ENCODE data around the gene CACNA1A. TPM values are rescaled to one million over a fixed set of nuclear protein-coding genes. Genes with fewer than 3 reads are reported as not detected.

CACNA1A gene
- total and polyA plus RNA-seq, 3 donors from 2014 or later, result 9.7 to 22.5 (median 21.8) TPM

GRCh38 chr19:13476071-13476470 lies 30.2 kb downstream of the CACNA1A start:
- H3K27ac ChIP-seq, result no peak overlapping the region
- intact Hi-C loops (cut with DNase I; ENCODE audit: low total_unique reads), result no loop called here
- H3K36me3 ChIP-seq (ENCODE audit: low read depth, missing control alignments), result no peaks in the 10 kb centered on the region
- TF ChIP-seq CTCF (IDR thresholded peaks at IDR 0.05), result no peak
- no peak for TF ChIP-seq POLR2A (IDR thresholded peaks at IDR 0.05)
- H3K4me3 ChIP-seq, result no peak overlapping the region
- no peaks in the 10 kb centered on the region for H3K9me3 ChIP-seq
- H3K4me1 ChIP-seq, result no peaks in the 10 kb centered on the region
- WGBS, 2 donors, result 67 to 81% methylated on average over 1 of the region's 1 CpG
- DNase-seq, result no peak
- no peaks in the 10 kb centered on the region for H3K27me3 ChIP-seq

GRCh38 chr19:13475044-13475443 lies 31.2 kb downstream of the CACNA1A start:
- no peaks in the 10 kb centered on the region for H3K9me3 ChIP-seq
- no peak for DNase-seq
- H3K27ac ChIP-seq, result no peak overlapping the region
- H3K4me1 ChIP-seq, result no peaks in the 10 kb centered on the region
- no peaks in the 10 kb centered on the region for H3K27me3 ChIP-seq
- no peaks in the 10 kb centered on the region for H3K36me3 ChIP-seq (ENCODE audit: low read depth, missing control alignments)
- TF ChIP-seq POLR2A (IDR thresholded peaks at IDR 0.05) (no peak), CTCF (IDR thresholded peaks at IDR 0.05) (no peak)
- intact Hi-C loops (cut with DNase I; ENCODE audit: low total_unique reads), result no loop called here
- no peak overlapping the region for H3K4me3 ChIP-seq

GRCh38 chr19:13466697-13467096 lies 39.6 kb downstream of the CACNA1A start:
- Histone ChIP-seq H3K9me3 (no peaks in the 10 kb centered on the region), H3K4me1 (no peaks in the 10 kb centered on the region), H3K27ac (no peak overlapping the region), H3K36me3 (ENCODE audit: low read depth, missing control alignments) (no peaks in the 10 kb centered on the region), H3K4me3 (no peak overlapping the region), H3K27me3 (no peaks in the 10 kb centered on the region)
- TF ChIP-seq POLR2A (IDR thresholded peaks at IDR 0.05), result no peak
- TF ChIP-seq CTCF (IDR thresholded peaks at IDR 0.05), result no peak
- no peak for DNase-seq
- 84 to 86% methylated on average over 5 of the region's 5 CpGs for WGBS, 2 donors
- intact Hi-C loops (cut with DNase I; ENCODE audit: low total_unique reads), result no loop called here

- Histone ChIP-seq H3K27me3 (no peaks in the 10 kb centered on the region), H3K4me3 (no peak overlapping the region), H3K36me3 (ENCODE audit: low read depth, missing control alignments) (no peaks in the 10 kb centered on the region), H3K4me1 (no peaks in the 10 kb centered on the region), H3K9me3 (no peaks in the 10 kb centered on the region), H3K27ac (no peak overlapping the region)
- 23 to 25% methylated on average over 6 of the region's 6 CpGs for WGBS, 2 donors
- intact Hi-C loops (cut with DNase I; ENCODE audit: low total_unique reads), result no loop called here
- peak; percentile 16 for DNase-seq
- TF ChIP-seq CTCF (IDR thresholded peaks at IDR 0.05) (no peak), POLR2A (IDR thresholded peaks at IDR 0.05) (no peak)
Measured at GRCh38 chr19:13463296-13463695, 43.0 kb downstream of the CACNA1A start.

GRCh38 chr19:13461536-13461935 lies 44.7 kb downstream of the CACNA1A start:
- Histone ChIP-seq H3K27ac (no peak overlapping the region), H3K9me3 (no peaks in the 10 kb centered on the region)
- WGBS, 2 donors, result 71 to 76% methylated on average over 12 of the region's 12 CpGs

More at GRCh38 chr19:13461536-13461935, 44.7 kb downstream of the CACNA1A start:
- TF ChIP-seq POLR2A (IDR thresholded peaks at IDR 0.05), result no peak
- no peak for TF ChIP-seq CTCF (IDR thresholded peaks at IDR 0.05)
- intact Hi-C loops (cut with DNase I; ENCODE audit: low total_unique reads), result no loop called here
- Histone ChIP-seq H3K4me3 (no peak overlapping the region), H3K36me3 (ENCODE audit: low read depth, missing control alignments) (no peaks in the 10 kb centered on the region), H3K4me1 (no peaks in the 10 kb centered on the region), H3K27me3 (no peaks in the 10 kb centered on the region)
- no peak for DNase-seq
